ENCODE results near the gene HEPN1.

DNA sequence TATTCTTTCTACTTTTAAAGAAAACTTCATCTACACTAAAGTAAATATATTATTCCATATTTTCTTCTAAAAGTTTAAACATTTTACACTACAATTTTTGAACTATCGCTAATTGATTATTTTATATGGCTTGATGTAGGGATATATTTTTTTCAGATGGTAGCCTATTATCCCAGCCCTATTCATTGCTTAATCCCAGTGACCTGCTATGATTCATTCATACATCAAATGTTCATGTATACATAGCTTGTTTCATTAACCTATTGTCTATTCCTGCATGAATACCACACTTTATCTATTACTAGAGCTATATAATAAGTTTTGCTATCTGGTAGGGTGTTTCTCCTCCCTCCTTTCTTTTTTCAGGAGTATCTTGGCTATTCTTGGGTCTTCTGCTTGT lies 16.4 kb upstream of the HEPN1 start:
- TF ChIP-seq RAD21 (conservative IDR thresholded peaks at IDR 0.05) (no peak), EZH2 (IDR thresholded peaks at IDR 0.05; ENCODE audit: borderline replicate concordance, insufficient read depth, low read length, poor library complexity, severe bottlenecking) (no peak)
- TF ChIP-seq, protein P1, sequence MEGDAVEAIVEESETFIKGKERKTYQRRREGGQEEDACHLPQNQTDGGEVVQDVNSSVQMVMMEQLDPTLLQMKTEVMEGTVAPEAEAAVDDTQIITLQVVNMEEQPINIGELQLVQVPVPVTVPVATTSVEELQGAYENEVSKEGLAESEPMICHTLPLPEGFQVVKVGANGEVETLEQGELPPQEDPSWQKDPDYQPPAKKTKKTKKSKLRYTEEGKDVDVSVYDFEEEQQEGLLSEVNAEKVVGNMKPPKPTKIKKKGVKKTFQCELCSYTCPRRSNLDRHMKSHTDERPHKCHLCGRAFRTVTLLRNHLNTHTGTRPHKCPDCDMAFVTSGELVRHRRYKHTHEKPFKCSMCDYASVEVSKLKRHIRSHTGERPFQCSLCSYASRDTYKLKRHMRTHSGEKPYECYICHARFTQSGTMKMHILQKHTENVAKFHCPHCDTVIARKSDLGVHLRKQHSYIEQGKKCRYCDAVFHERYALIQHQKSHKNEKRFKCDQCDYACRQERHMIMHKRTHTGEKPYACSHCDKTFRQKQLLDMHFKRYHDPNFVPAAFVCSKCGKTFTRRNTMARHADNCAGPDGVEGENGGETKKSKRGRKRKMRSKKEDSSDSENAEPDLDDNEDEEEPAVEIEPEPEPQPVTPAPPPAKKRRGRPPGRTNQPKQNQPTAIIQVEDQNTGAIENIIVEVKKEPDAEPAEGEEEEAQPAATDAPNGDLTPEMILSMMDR (IDR thresholded peaks at IDR 0.05; ENCODE audit: poor library complexity, severe bottlenecking): no peak
